CD14-positive monocyte (primary cell): ENCODE results near the gene TTC28. TPM values are rescaled to one million over a fixed set of nuclear protein-coding genes. Genes with fewer than 3 reads are reported as not detected.

Source experiments
- DNase-seq, 3 donors: peaks; one replicate each; pipeline ENCODE4 v3.0.0-alpha.2; 2011 to 2022
- H2AFZ ChIP-seq: 2 replicates; pipeline ENCODE4 v1.6.0; 2012; ENCODE audit warnings: mild to moderate bottlenecking, low read depth, low read length, inconsistent platforms; ENCODE audit not compliant: insufficient read depth, poor library complexity, severe bottlenecking
- H3K27ac ChIP-seq, 2 donors: 1 replicate in 1 of 2; 2 replicates in 1 of 2; pipeline ENCODE4 v1.5.1; 2012 to 2013; ENCODE audit warnings: low read length in 2 of 2, control low read depth in 1 of 2, inconsistent platforms in 1 of 2, low read depth in 1 of 2, mild to moderate bottlenecking in 1 of 2
- H3K27me3 ChIP-seq, 2 donors: one replicate each; pipeline versions ENCODE4 v1.6.0 to v1.6.1; 2011 to 2013; ENCODE audit warnings: low read length in 2 of 2; ENCODE audit not compliant: control insufficient read depth in 2 of 2, insufficient read depth in 2 of 2
- H3K36me3 ChIP-seq, 2 donors: replicated peaks in 1 of 2; 1 replicate in 1 of 2; 2 replicates in 1 of 2; pipeline versions ENCODE4 v1.5.1 to v1.6.1; 2012 to 2013; ENCODE audit warnings: low read length in 2 of 2, control low read depth in 1 of 2, inconsistent platforms in 1 of 2, mild to moderate bottlenecking in 1 of 2; ENCODE audit not compliant: insufficient read depth in 2 of 2, control insufficient read depth in 1 of 2
- H3K4me1 ChIP-seq, 2 donors: 1 replicate in 1 of 2; 2 replicates in 1 of 2; pipeline versions ENCODE4 v1.5.1 to v1.6.1; 2012 to 2013; ENCODE audit warnings: low read length in 2 of 2, control low read depth in 1 of 2, inconsistent platforms in 1 of 2, mild to moderate bottlenecking in 1 of 2, moderate library complexity in 1 of 2; ENCODE audit not compliant: insufficient read depth in 2 of 2, control insufficient read depth in 1 of 2
- H3K4me2 ChIP-seq: replicated peaks from 2 replicates; pipeline ENCODE3; 2012; ENCODE audit warnings: low read length, moderate library complexity, mild to moderate bottlenecking; ENCODE audit not compliant: poor library complexity, severe bottlenecking; ENCODE audit errors: extremely low read depth
- H3K4me3 ChIP-seq, 3 experiments: fragments of 200-600 bp in 1 of 3; sonication (generic) in 1 of 3; replicated peaks in 1 of 3; 1 replicate in 2 of 3; 2 replicates in 1 of 3; pipeline ENCODE4 v1.5.1; 2011 to 2013; ENCODE audit warnings: low read length in 3 of 3, mild to moderate bottlenecking in 3 of 3, control low read depth in 2 of 3, low read depth in 2 of 3, inconsistent platforms in 1 of 3, moderate library complexity in 1 of 3
- H3K79me2 ChIP-seq: 2 replicates; pipeline ENCODE4 v1.6.0; 2012; ENCODE audit warnings: mild to moderate bottlenecking, control low read depth, inconsistent platforms, low read length, moderate library complexity; ENCODE audit not compliant: insufficient read depth
- H3K9ac ChIP-seq: 2 replicates; pipeline ENCODE4 v1.6.0; 2017; ENCODE audit warnings: low read length, mild to moderate bottlenecking; ENCODE audit not compliant: insufficient read depth, poor library complexity, severe bottlenecking
- H3K9me3 ChIP-seq, 2 donors: replicated peaks in 1 of 2; 1 replicate in 1 of 2; 2 replicates in 1 of 2; pipeline versions ENCODE4 v1.5.1 to v1.6.1; 2012 to 2013; ENCODE audit warnings: low read length in 2 of 2, control low read depth in 1 of 2; ENCODE audit not compliant: control insufficient read depth in 1 of 2, insufficient read depth in 1 of 2
- H4K20me1 ChIP-seq: 2 replicates; pipeline ENCODE4 v1.6.0; 2012; ENCODE audit warnings: mild to moderate bottlenecking, low read length, control low read depth, moderate library complexity; ENCODE audit not compliant: insufficient read depth
- H3K27ac Mint-ChIP-seq, 7 donors: one replicate each; pipeline ENCODE4 v1.8.0; 2020; ENCODE audit warnings: mild to moderate bottlenecking in 7 of 7, mixed read lengths in 7 of 7, moderate library complexity in 6 of 7, inconsistent platforms in 2 of 7
- H3K27me3 Mint-ChIP-seq, 3 donors: one replicate each; pipeline ENCODE4 v1.8.0; 2021 to 2022; ENCODE audit warnings: low read depth in 3 of 3, mild to moderate bottlenecking in 3 of 3, mixed read lengths in 3 of 3, moderate library complexity in 3 of 3, inconsistent platforms in 1 of 3
- H3K36me3 Mint-ChIP-seq, 2 donors: one replicate each; pipeline ENCODE4 v1.8.0; 2020; ENCODE audit warnings: mixed read lengths in 2 of 2, inconsistent platforms in 1 of 2, mild to moderate bottlenecking in 1 of 2
- H3K4me1 Mint-ChIP-seq: one replicate; pipeline ENCODE4 v1.8.0; 2020; ENCODE audit warnings: mild to moderate bottlenecking, mixed read lengths
- H3K4me3 Mint-ChIP-seq, 2 donors: one replicate each; pipeline ENCODE4 v1.8.0; 2020; ENCODE audit warnings: mild to moderate bottlenecking in 2 of 2, mixed read lengths in 2 of 2, moderate library complexity in 1 of 2
- H3K9me3 Mint-ChIP-seq, 7 donors: one replicate each; pipeline ENCODE4 v1.8.0; 2020 to 2022; ENCODE audit warnings: mixed read lengths in 7 of 7, mild to moderate bottlenecking in 6 of 7, moderate library complexity in 6 of 7, inconsistent platforms in 2 of 7
- CTCF ChIP-seq: fragments of 200-600 bp; IDR thresholded peaks from one replicate; pipeline ENCODE4 v1.8.0; 2022; ENCODE audit warnings: antibody characterized with exemption, mild to moderate bottlenecking
- WGBS: methylation state at CpG from one replicate; pipeline ENCODE4 v1.1.5; 2013; ENCODE audit warnings: missing lambda C conversion rate; ENCODE audit not compliant: insufficient coverage; 5-methylcytosine and 5-hydroxymethylcytosine counted together
- intact Hi-C, 2 donors: fragments of 100-400 bp; cut with micrococcal nuclease; formaldehyde crosslinking; loops; one replicate each; pipeline versions ENCODE4 v1.15.0 to v1.15.1; 2023
- polyA plus RNA-seq, 3 donors: library from polyadenylated mRNA; depleted of rRNA in 1 of 3; unstranded in 2 of 3; stranded (reverse) in 1 of 3; fragments of 300-500 nt in 2 of 3; fragments of >200 nt in 1 of 3; fragmentation: Illumina TruSeq in 2 of 3; gene quantifications; 1 replicate in 2 of 3; 2 replicates in 1 of 3; pipeline ENCODE4 v1.2.3, GENCODE V29; 2012 to 2021

Gene TTC28
- polyA plus RNA-seq, 3 donors = 0.24 to 0.61 TPM; not detected in 1

- no peak overlapping the region for H3K9ac ChIP-seq
- Mint-ChIP-seq H3K27me3 (peaks cover 0 to 2% (median 0%) of the 10 kb centered on the region in 3 donors), H3K4me1 (no peaks in the 10 kb centered on the region), H3K27ac (no peak overlapping the region), H3K4me3 (no peak overlapping the region), H3K36me3 (no peaks in the 10 kb centered on the region), H3K9me3 (peaks cover 0 to 6% (median 0%) of the 10 kb centered on the region in 7 donors)
- H2AFZ ChIP-seq = no peak overlapping the region
- no peak overlapping the region for H3K4me3 ChIP-seq
- no peak overlapping the region for H3K27ac ChIP-seq
- H4K20me1 ChIP-seq = no peaks in the 10 kb centered on the region
- intact Hi-C loops = no loop called here
- no peaks in the 10 kb centered on the region for H3K79me2 ChIP-seq
- no peaks in the 10 kb centered on the region for H3K27me3 ChIP-seq
- no peak for DNase-seq
- TF ChIP-seq CTCF = no peak
- no peaks in the 10 kb centered on the region for H3K9me3 ChIP-seq
- 100% methylated on average over 1 of the region's 4 CpGs for WGBS
- no peaks in the 10 kb centered on the region for H3K4me1 ChIP-seq
- H3K4me2 ChIP-seq = no peak overlapping the region
- no peaks in the 10 kb centered on the region for H3K36me3 ChIP-seq
Measured at GRCh38 chr22:28466399-28466798, 213.2 kb downstream of the TTC28 start.

- Histone ChIP-seq H3K27me3 (no peaks in the 10 kb centered on the region), H3K9me3 (no peaks in the 10 kb centered on the region), H3K4me1 (no peaks in the 10 kb centered on the region), H3K79me2 (no peaks in the 10 kb centered on the region), H4K20me1 (no peaks in the 10 kb centered on the region), H2AFZ (no peak overlapping the region), H3K27ac (no peak overlapping the region), H3K9ac (no peak overlapping the region), H3K36me3 (no peaks in the 10 kb centered on the region), H3K4me2 (no peak overlapping the region), H3K4me3 (no peak overlapping the region)
- Mint-ChIP-seq H3K36me3 (no peaks in the 10 kb centered on the region), H3K27ac (no peak overlapping the region), H3K9me3 (peaks cover 0 to 6% (median 0%) of the 10 kb centered on the region in 7 donors), H3K4me1 (no peaks in the 10 kb centered on the region), H3K4me3 (no peak overlapping the region), H3K27me3 (peaks cover 0 to 2% (median 0%) of the 10 kb centered on the region in 3 donors)
- intact Hi-C loops = no loop called here
- TF ChIP-seq CTCF = no peak
- no peak for DNase-seq
- no CpG with 5 or more reads among the region's 1 CpG for WGBS
Measured at GRCh38 chr22:28465841-28466240, 213.8 kb downstream of the TTC28 start.
